ENCODE measurements around the gene MCAT.

The MCAT gene

GRCh38 chr22:43088627-43088983 lies 54.6 kb downstream of the MCAT start:
- DNase-seq = no peak

DNA sequence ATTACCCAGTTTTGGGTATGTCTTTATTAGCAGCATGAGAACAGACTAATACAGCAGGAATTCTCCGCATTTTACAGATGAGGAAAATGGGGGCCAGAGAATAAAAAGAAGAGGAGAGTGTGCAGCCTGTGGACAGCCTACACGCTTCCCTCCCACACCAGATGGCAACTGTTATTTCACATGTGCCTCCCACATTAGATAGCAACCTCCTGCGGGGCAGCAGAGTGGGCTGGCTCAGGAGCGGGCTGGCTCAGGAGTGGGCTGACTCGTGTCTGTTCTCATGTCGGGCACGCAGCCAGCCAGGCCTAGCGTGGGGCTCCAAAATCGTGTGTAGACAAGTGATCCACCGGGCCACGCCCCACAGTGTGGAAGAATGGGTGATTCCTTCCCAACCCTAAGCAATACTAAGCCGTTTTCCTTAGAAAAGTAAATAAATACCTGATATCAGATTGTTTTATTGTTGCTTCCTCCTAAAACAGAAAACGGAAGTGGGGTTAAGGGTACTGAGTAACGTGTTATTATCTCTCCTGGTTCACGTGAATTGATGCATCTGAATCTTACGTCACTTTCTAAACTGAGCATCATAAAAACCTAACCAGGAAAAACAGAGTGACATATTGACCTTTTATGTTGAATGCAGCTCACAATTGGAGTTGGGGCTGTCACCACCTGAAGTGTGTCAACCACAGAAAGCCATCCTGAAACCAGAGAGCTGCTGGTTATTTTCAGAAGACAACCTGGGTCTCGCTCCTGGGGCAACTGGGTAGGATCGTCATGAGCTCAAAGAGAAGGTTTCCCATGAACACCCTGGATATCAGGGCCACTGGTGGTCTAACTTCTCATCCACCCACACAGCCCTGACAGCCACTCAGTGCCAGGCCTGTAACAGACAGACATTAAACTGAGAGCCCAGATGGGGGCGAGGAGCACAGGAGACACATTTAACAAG lies 57.3 kb downstream of the MCAT start:
- DNase-seq = no peak
